IMR-90 (cell line): ENCODE data around the gene PID1. TPM values are rescaled to one million over a fixed set of nuclear protein-coding genes. Genes with fewer than 3 reads are reported as not detected.

ENCODE experiments used
- ATAC-seq: fragments of 200-7000 bp; cut with Tn5 transposase; 2 replicates; pipeline ENCODE4 v1.9.1; 2020; ENCODE audit warnings: low read depth, mild to moderate bottlenecking, moderate library complexity
- BruUV-seq: library from RNA; stranded (reverse); fragments of 400-500 nt; replicated peaks from 2 replicates; lab custom pipeline; 2021; lab: Mats Ljungman, UMichigan
- CTCF ChIA-PET: fragments of 300-600 bp; formaldehyde crosslinking; extraction: SDS; loops from one replicate; lab custom pipeline; 2021; ENCODE audit warnings: antibody characterized with exemption; lab: Yijun Ruan, JAX
- POLR2A ChIA-PET: fragments of 300-600 bp; sonication (Branson Sonifier 250); formaldehyde crosslinking; loops from one replicate; lab custom pipeline; 2022; ENCODE audit warnings: antibody characterized with exemption; ENCODE audit not compliant: unreplicated experiment; lab: Charles Lee
- DNase-seq: peaks from one replicate; pipeline ENCODE4 v3.0.0; 2013
- H2AFZ ChIP-seq: replicated peaks from 2 replicates; pipeline ENCODE3; 2013; ENCODE audit warnings: low read length, mild to moderate bottlenecking; ENCODE audit not compliant: poor library complexity
- H2AK5ac ChIP-seq: 2 replicates; pipeline ENCODE4 v1.6.1; 2013; ENCODE audit warnings: low read depth, low read length, inconsistent platforms
- H2AK9ac ChIP-seq: replicated peaks from 2 replicates; pipeline ENCODE3; 2013; ENCODE audit warnings: mild to moderate bottlenecking, low read depth, low read length, moderate library complexity; ENCODE audit not compliant: poor library complexity
- H2BK120ac ChIP-seq: 2 replicates; pipeline ENCODE4 v1.6.1; 2013; ENCODE audit warnings: low read depth, low read length, inconsistent platforms
- H2BK15ac ChIP-seq: 3 replicates; pipeline ENCODE4 v1.6.1; 2013; ENCODE audit warnings: low read depth, low read length, inconsistent platforms
- H2BK20ac ChIP-seq: 2 replicates; pipeline ENCODE4 v1.6.1; 2013; ENCODE audit warnings: low read depth, mild to moderate bottlenecking, inconsistent platforms, low read length, moderate library complexity
- H2BK5ac ChIP-seq: 2 replicates; pipeline ENCODE4 v1.6.1; 2013; ENCODE audit warnings: mild to moderate bottlenecking, low read depth, low read length, inconsistent platforms; ENCODE audit not compliant: poor library complexity, severe bottlenecking
- H3K14ac ChIP-seq: replicated peaks from 2 replicates; pipeline ENCODE4 v1.6.1; 2013; ENCODE audit warnings: low read depth, low read length, inconsistent platforms
- H3K18ac ChIP-seq: 2 replicates; pipeline ENCODE4 v1.6.1; 2013; ENCODE audit warnings: low read depth, low read length, control low read depth
- H3K23ac ChIP-seq: 2 replicates; pipeline ENCODE4 v1.6.1; 2013; ENCODE audit warnings: low read depth, low read length, inconsistent platforms
- H3K27ac ChIP-seq: 2 replicates; pipeline ENCODE4 v1.5.1; 2013; ENCODE audit warnings: mild to moderate bottlenecking, control low read depth, low read length; ENCODE audit not compliant: insufficient read depth
- H3K27me3 ChIP-seq: 2 replicates; pipeline ENCODE4 v1.6.1; 2013; ENCODE audit warnings: low read length; ENCODE audit not compliant: control insufficient read depth, insufficient read depth
- H3K36me3 ChIP-seq: 2 replicates; pipeline ENCODE4 v1.6.1; 2013; ENCODE audit warnings: low read length, mixed read lengths; ENCODE audit not compliant: control insufficient read depth, insufficient read depth
- H3K4ac ChIP-seq: 2 replicates; pipeline ENCODE4 v1.6.1; 2013; ENCODE audit warnings: low read depth, low read length, inconsistent platforms
- H3K4me1 ChIP-seq: 2 replicates; pipeline ENCODE4 v1.6.1; 2013; ENCODE audit warnings: low read length, mixed read lengths; ENCODE audit not compliant: control insufficient read depth, insufficient read depth
- H3K4me2 ChIP-seq: 2 replicates; pipeline ENCODE4 v1.6.1; 2013; ENCODE audit warnings: low read depth, mild to moderate bottlenecking, control low read depth, low read length, moderate library complexity
- H3K4me3 ChIP-seq: 2 replicates; pipeline ENCODE4 v1.5.1; 2013; ENCODE audit warnings: low read depth, mild to moderate bottlenecking, control low read depth, low read length, moderate library complexity; ENCODE audit not compliant: insufficient read depth
- H3K56ac ChIP-seq: 2 replicates; pipeline ENCODE4 v1.6.1; 2013; ENCODE audit warnings: low read length, inconsistent platforms; ENCODE audit not compliant: insufficient read depth; ENCODE audit errors: extremely low read depth
- H3K79me1 ChIP-seq, 2 experiments: 2 replicates each; pipeline ENCODE4 v1.6.1; 2013; ENCODE audit warnings: low read length in 2 of 2, inconsistent platforms in 1 of 2, low read depth in 1 of 2
- H3K9ac ChIP-seq: 2 replicates; pipeline ENCODE4 v1.6.1; 2013; ENCODE audit warnings: low read depth, low read length, control low read depth
- H3K9me1 ChIP-seq: 2 replicates; pipeline ENCODE4 v1.6.1; 2013; ENCODE audit warnings: low read length, inconsistent platforms; ENCODE audit not compliant: insufficient read depth
- H3K9me3 ChIP-seq: 2 replicates; pipeline ENCODE4 v1.6.1; 2013; ENCODE audit warnings: low read length; ENCODE audit not compliant: control insufficient read depth, insufficient read depth
- H4K20me1 ChIP-seq: 2 replicates; pipeline ENCODE4 v1.6.1; 2013; ENCODE audit warnings: low read length, inconsistent platforms; ENCODE audit not compliant: insufficient read depth
- H4K5ac ChIP-seq: 2 replicates; pipeline ENCODE4 v1.6.1; 2013; ENCODE audit warnings: mild to moderate bottlenecking, low read depth, low read length, control low read depth
- H4K8ac ChIP-seq, 2 experiments: 2 replicates each; pipeline ENCODE4 v1.6.1; 2013; ENCODE audit warnings: low read depth in 2 of 2, low read length in 2 of 2, control low read depth in 1 of 2, inconsistent platforms in 1 of 2
- H4K91ac ChIP-seq: 2 replicates; pipeline ENCODE4 v1.6.1; 2013; ENCODE audit warnings: low read depth, low read length, inconsistent platforms; ENCODE audit not compliant: insufficient read depth
- CEBPB ChIP-seq: IDR thresholded peaks from 2 replicates; pipeline ENCODE4 v1.6.1; 2012; ENCODE audit warnings: low read depth, low read length, improper control_type of control experiment
- NFE2L2 ChIP-seq: fragments of 150-350 bp; IDR thresholded peaks from 2 replicates; pipeline ENCODE4 v1.6.1; 2016; ENCODE audit warnings: low read depth, mild to moderate bottlenecking, low read length
- RAD21 ChIP-seq: IDR thresholded peaks from 2 replicates; pipeline ENCODE4 v1.6.1; 2012; ENCODE audit warnings: low read length, improper control_type of control experiment
- WGBS, 2 experiments: methylation state at CpG; one replicate each; pipeline versions ENCODE4 v1.1.5 to v1.1.7; 2013; ENCODE audit warnings: missing lambda C conversion rate in 2 of 2; ENCODE audit not compliant: insufficient read length in 1 of 2; ENCODE audit errors: extremely low coverage in 2 of 2; 5-methylcytosine and 5-hydroxymethylcytosine counted together
- dilution Hi-C: fragments of 300-500 bp; cut with HindIII; formaldehyde crosslinking; loops from one replicate; pipeline ENCODE4 v1.14.3; 2018; ENCODE audit warnings: low sequenced_read_pairs; ENCODE audit not compliant: unreplicated experiment
- in situ Hi-C: fragments of 300-500 bp; cut with MboI; formaldehyde crosslinking; loops from 3 replicates; pipeline ENCODE4 v1.14.3; 2019; ENCODE audit warnings: low sequenced_read_pairs, inconsistent platforms, mixed read lengths
- intact Hi-C: fragments of 100-400 bp; cut with micrococcal nuclease; formaldehyde crosslinking; loops from 2 replicates; pipeline ENCODE4 v1.10.0; 2022
- polyA plus RNA-seq, 3 experiments: library from polyadenylated mRNA; depleted of rRNA; stranded (reverse); fragments of >200 nt; gene quantifications; 2 replicates each; pipeline ENCODE4 v1.2.3, GENCODE V29; 2012; ENCODE audit warnings: low replicate concordance in 1 of 3
- total RNA-seq: library from RNA; depleted of rRNA; stranded (reverse); fragments of >200 nt; gene quantifications from 2 replicates; pipeline ENCODE4 v1.2.3, GENCODE V29; 2012

The PID1 gene
- total and polyA plus RNA-seq, 2 of the 4 experiments (the other 2 are of a cell fraction) = 0.90 to 1.9 TPM

DNA sequence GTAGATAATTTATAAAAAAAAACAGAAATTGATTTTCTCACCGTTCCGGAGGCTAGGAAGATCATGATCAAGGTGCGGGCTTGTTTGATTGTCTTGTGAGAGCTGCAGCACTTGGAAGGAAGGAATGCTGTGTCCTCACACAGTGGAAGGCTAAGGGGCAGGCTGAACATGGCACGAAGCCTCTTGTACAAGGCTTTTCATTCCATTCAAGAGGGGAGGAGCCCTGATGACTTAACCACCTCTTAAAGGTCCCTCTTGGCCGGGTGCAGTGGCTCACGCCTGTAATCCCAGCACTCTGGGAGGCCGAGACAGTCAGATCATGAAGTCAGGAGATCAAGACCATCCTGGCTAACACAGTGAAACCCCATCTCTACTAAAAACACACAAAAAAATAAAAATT, 39.2 kb downstream of the PID1 start (continued):
- TF ChIP-seq CEBPB (no peak), NFE2L2 (no peak)

DNA sequence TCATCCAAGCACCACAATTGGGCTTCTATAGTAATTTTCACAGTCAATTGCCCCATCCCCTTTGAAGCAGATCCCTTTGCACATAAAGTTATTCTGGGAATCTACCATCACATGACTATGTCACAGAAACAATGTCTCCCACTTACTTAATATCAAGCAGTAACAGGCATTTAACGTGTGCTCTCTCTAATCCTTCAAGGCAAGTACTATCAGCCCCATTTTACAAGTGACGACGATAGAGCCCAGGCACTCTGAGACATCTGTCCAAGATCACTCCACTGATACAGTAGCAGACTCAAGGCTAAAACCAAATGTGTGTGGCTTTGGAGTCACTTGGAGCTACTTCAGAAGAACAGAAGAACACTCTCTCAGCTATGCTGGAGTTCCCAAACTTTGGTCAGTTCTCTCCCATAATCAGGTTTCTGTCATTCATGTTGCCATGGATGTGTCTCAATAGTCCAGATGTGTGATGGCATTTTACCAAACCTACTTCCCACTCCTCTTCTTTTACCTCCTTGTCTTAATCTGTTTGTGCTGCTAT, 39.7 kb downstream of the PID1 start:
- no peak overlapping the region for H2BK20ac ChIP-seq
- H4K91ac ChIP-seq = no peak overlapping the region
- H3K27ac ChIP-seq = no peak overlapping the region
- BruUV-seq = no TSS peak
- H4K20me1 ChIP-seq = no peaks in the 10 kb centered on the region
- H2AK5ac ChIP-seq = no peak overlapping the region
- H3K4me3 ChIP-seq = no peak overlapping the region
- ChIA-PET POLR2A (no interaction called here), CTCF (no interaction called here)
- intact Hi-C loops = no loop called here
- in situ Hi-C loops = no loop called here
- H2AK9ac ChIP-seq = no peak overlapping the region
- H2BK5ac ChIP-seq = no peak overlapping the region
- H2BK15ac ChIP-seq = no peak overlapping the region
- no peak for TF ChIP-seq RAD21
- DNase-seq (no peak), ATAC-seq (no peak)
- no peak overlapping the region for H4K5ac ChIP-seq
- H3K4me2 ChIP-seq = no peak overlapping the region
- no peaks in the 10 kb centered on the region for H3K79me1 ChIP-seq
- H3K9ac ChIP-seq = no peak overlapping the region
- no peak overlapping the region for H3K4ac ChIP-seq
- no peak overlapping the region for H3K56ac ChIP-seq
- no peaks in the 10 kb centered on the region for H3K36me3 ChIP-seq
- no peak overlapping the region for H2AFZ ChIP-seq
- no peak overlapping the region for H3K23ac ChIP-seq
- H3K4me1 ChIP-seq = no peaks in the 10 kb centered on the region
- WGBS, 2 experiments = 51% methylated on average over 3 of the region's 3 CpGs; no CpG with 5 or more reads in 1 of the 2 experiments
- no peak overlapping the region for H4K8ac ChIP-seq
- no peaks in the 10 kb centered on the region for H3K9me1 ChIP-seq
- H3K9me3 ChIP-seq = peaks cover 5% of the 10 kb centered on the region; the same call in 1 of the 2 replicates
- H3K18ac ChIP-seq = no peak overlapping the region
- no peak overlapping the region for H2BK120ac ChIP-seq
- no peaks in the 10 kb centered on the region for H3K27me3 ChIP-seq
- H3K14ac ChIP-seq = no peak overlapping the region
- dilution Hi-C loops = no loop called here
